Measurements from ENCODE around the gene ATP6V0A1.

Gene ATP6V0A1

GRCh38 chr17:42467889-42468288 is 9.2 kb downstream of the ATP6V0A1 start:
- no peak for DNase-seq (ENCODE audit: low read depth, low spot score)
- no peak for TF ChIP-seq CTCF (IDR thresholded peaks at IDR 0.05; ENCODE audit: low read depth, low read length)
- no peak overlapping the region for H3K4me3 ChIP-seq (ENCODE audit: low read depth, low read length)
- in situ Hi-C loops (cut with HindIII; ENCODE audit: low sequenced_read_pairs): no loop called here

- in situ Hi-C loops (cut with HindIII; ENCODE audit: low sequenced_read_pairs): no loop called here
- TF ChIP-seq CTCF (IDR thresholded peaks at IDR 0.05; ENCODE audit: low read depth, low read length): no peak
- no peak overlapping the region for H3K4me3 ChIP-seq (ENCODE audit: low read depth, low read length)
- DNase-seq (ENCODE audit: low read depth, low spot score): peak; percentile 59
Observed at GRCh38 chr17:42472709-42473521, 14.2 kb downstream of the ATP6V0A1 start.

- H3K4me3 ChIP-seq (ENCODE audit: low read depth, low read length): no peak overlapping the region
- in situ Hi-C loops (cut with HindIII; ENCODE audit: low sequenced_read_pairs): no loop called here
- no peak for TF ChIP-seq CTCF (IDR thresholded peaks at IDR 0.05; ENCODE audit: low read depth, low read length)
- no peak for DNase-seq (ENCODE audit: low read depth, low spot score)
Observed at GRCh38 chr17:42474276-42474675, 15.6 kb downstream of the ATP6V0A1 start.

GRCh38 chr17:42475121-42475520 is 16.4 kb downstream of the ATP6V0A1 start:
- no peak for DNase-seq (ENCODE audit: low read depth, low spot score)
- no peak for TF ChIP-seq CTCF (IDR thresholded peaks at IDR 0.05; ENCODE audit: low read depth, low read length)
- no peak overlapping the region for H3K4me3 ChIP-seq (ENCODE audit: low read depth, low read length)
- in situ Hi-C loops (cut with HindIII; ENCODE audit: low sequenced_read_pairs): no loop called here

- H3K4me3 ChIP-seq (ENCODE audit: low read depth, low read length): no peak overlapping the region
- in situ Hi-C loops (cut with HindIII; ENCODE audit: low sequenced_read_pairs): no loop called here
- no peak for DNase-seq (ENCODE audit: low read depth, low spot score)
- no peak for TF ChIP-seq CTCF (IDR thresholded peaks at IDR 0.05; ENCODE audit: low read depth, low read length)
Observed at GRCh38 chr17:42475835-42476234, 17.2 kb downstream of the ATP6V0A1 start.

- TF ChIP-seq CTCF (IDR thresholded peaks at IDR 0.05; ENCODE audit: low read depth, low read length): no peak
- DNase-seq (ENCODE audit: low read depth, low spot score): no peak
- in situ Hi-C loops (cut with HindIII; ENCODE audit: low sequenced_read_pairs): no loop called here
Observed at GRCh38 chr17:42476411-42476810, 17.7 kb downstream of the ATP6V0A1 start.

More at GRCh38 chr17:42476411-42476810, 17.7 kb downstream of the ATP6V0A1 start:
- H3K4me3 ChIP-seq (ENCODE audit: low read depth, low read length): no peak overlapping the region

Measured in astrocyte of the spinal cord (primary cell).